Measurements from ENCODE around the gene ACBD6. TPM values are rescaled to one million over a fixed set of nuclear protein-coding genes. Genes with fewer than 3 reads are reported as not detected.

ACBD6 gene
- total and polyA plus RNA-seq, 2 of the 4 experiments (the other 2 are of a cell fraction) = 52.5 to 59.1 TPM

DNA sequence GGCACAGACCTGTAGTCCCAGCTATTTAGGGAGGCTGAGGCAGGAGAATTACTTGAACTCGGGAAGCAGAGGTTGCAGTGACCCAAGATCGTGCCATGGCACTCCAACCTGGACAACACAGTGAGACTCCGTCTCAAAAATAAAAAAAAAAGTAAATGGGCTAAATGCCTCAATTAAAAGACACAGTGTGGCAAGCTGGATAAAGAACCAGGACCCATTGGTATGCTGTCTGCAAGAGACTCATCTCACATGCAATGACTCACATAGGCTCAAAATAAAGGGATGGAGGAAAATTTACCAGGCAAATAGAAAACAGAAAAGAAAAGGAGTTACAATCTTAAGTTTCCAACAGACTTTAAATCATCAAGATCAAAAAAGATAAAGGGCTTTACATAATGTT, 40.3 kb downstream of the ACBD6 start:
- Histone ChIP-seq H3K4me3 (ENCODE audit: insufficient read depth, low read depth, low read length) (no peak overlapping the region), H4K91ac (ENCODE audit: insufficient read depth, low read depth, low read length) (no peak overlapping the region), H3K4ac (ENCODE audit: low read depth, low read length) (no peak overlapping the region), H3K4me2 (ENCODE audit: low read depth, low read length) (no peak overlapping the region), H3K4me1 (ENCODE audit: control insufficient read depth, insufficient read depth, low read length) (no peaks in the 10 kb centered on the region), H3K14ac (replicated peaks; ENCODE audit: low read depth, low read length) (no peak overlapping the region), H3K27ac (ENCODE audit: insufficient read depth, low read length) (no peak overlapping the region), H4K5ac (ENCODE audit: low read depth, low read length) (no peak overlapping the region), H3K9me3 (ENCODE audit: control insufficient read depth, insufficient read depth, low read length) (peaks cover 12% of the 10 kb centered on the region), H3K27me3 (ENCODE audit: control insufficient read depth, insufficient read depth, low read length) (no peaks in the 10 kb centered on the region), H3K9me1 (ENCODE audit: insufficient read depth, low read length) (no peaks in the 10 kb centered on the region), H3K36me3 (ENCODE audit: control insufficient read depth, insufficient read depth, low read length) (peaks cover 10% of the 10 kb centered on the region), H4K8ac (ENCODE audit: low read depth in 2 of 2, low read length in 2 of 2) (no peak overlapping the region), H3K56ac (ENCODE audit: extremely low read depth, insufficient read depth, low read length) (no peak overlapping the region), H2BK15ac (ENCODE audit: low read depth, low read length) (no peak overlapping the region), H3K79me1 (ENCODE audit: low read depth in 1 of 2, low read length in 2 of 2) (peaks cover 24 to 48% of the 10 kb centered on the region in 2 experiments), H2AFZ (replicated peaks; ENCODE audit: low read length, poor library complexity) (no peak overlapping the region), H3K18ac (ENCODE audit: low read depth, low read length) (no peak overlapping the region), H2AK5ac (ENCODE audit: low read depth, low read length) (no peak overlapping the region), H4K20me1 (ENCODE audit: insufficient read depth, low read length) (peaks cover 26% of the 10 kb centered on the region), H2BK120ac (ENCODE audit: low read depth, low read length) (no peak overlapping the region), H2BK5ac (ENCODE audit: low read depth, low read length, poor library complexity, severe bottlenecking) (no peak overlapping the region), H3K9ac (ENCODE audit: low read depth, low read length) (no peak overlapping the region), H2BK20ac (ENCODE audit: low read depth, low read length) (no peak overlapping the region), H3K23ac (ENCODE audit: low read depth, low read length) (no peak overlapping the region), H2AK9ac (replicated peaks; ENCODE audit: low read depth, low read length, poor library complexity) (no peak overlapping the region)
- dilution Hi-C loops (cut with HindIII; ENCODE audit: low sequenced_read_pairs, unreplicated experiment) (no loop called here), intact Hi-C loops (cut with micrococcal nuclease) (no loop called here), in situ Hi-C loops (cut with MboI; ENCODE audit: low sequenced_read_pairs) (no loop called here)
- ATAC-seq (ENCODE audit: low read depth) (no peak), DNase-seq (peak; percentile 12)
- POLR2A ChIA-PET (ENCODE audit: unreplicated experiment) = no interaction called here
- 100% methylated on average over 2 of the region's 3 CpGs; no CpG with 5 or more reads in 1 of the 2 experiments for WGBS, 2 experiments (ENCODE audit: extremely low coverage in 2 of 2, insufficient read length in 1 of 2)
- TF ChIP-seq, protein P1, sequence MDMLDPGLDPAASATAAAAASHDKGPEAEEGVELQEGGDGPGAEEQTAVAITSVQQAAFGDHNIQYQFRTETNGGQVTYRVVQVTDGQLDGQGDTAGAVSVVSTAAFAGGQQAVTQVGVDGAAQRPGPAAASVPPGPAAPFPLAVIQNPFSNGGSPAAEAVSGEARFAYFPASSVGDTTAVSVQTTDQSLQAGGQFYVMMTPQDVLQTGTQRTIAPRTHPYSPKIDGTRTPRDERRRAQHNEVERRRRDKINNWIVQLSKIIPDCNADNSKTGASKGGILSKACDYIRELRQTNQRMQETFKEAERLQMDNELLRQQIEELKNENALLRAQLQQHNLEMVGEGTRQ (IDR thresholded peaks at IDR 0.05; ENCODE audit: low read depth, low read length) = no peak
- no peak for TF ChIP-seq RFX5 (IDR thresholded peaks at IDR 0.05; ENCODE audit: low read depth, low read length)
- no peak for TF ChIP-seq FOS (IDR thresholded peaks at IDR 0.05; ENCODE audit: low read depth, low read length)
- TF ChIP-seq RCOR1 (IDR thresholded peaks at IDR 0.05; ENCODE audit: insufficient replicate concordance, low read length) = no peak
- no peak for TF ChIP-seq POLR2A (IDR thresholded peaks at IDR 0.05; ENCODE audit: low read depth, low read length)
- no peak for TF ChIP-seq MAZ (IDR thresholded peaks at IDR 0.05; ENCODE audit: borderline replicate concordance, low read depth, low read length)
- no peak for TF ChIP-seq NFE2L2 (IDR thresholded peaks at IDR 0.05; ENCODE audit: low read depth, low read length)
- TF ChIP-seq BHLHE40 (IDR thresholded peaks at IDR 0.05; ENCODE audit: low read depth, low read length) = no peak
- no peak for TF ChIP-seq CHD1 (IDR thresholded peaks at IDR 0.05; ENCODE audit: low read depth, low read length)
- no peak for TF ChIP-seq RAD21 (IDR thresholded peaks at IDR 0.05; ENCODE audit: low read length)
- TF ChIP-seq, protein P2, sequence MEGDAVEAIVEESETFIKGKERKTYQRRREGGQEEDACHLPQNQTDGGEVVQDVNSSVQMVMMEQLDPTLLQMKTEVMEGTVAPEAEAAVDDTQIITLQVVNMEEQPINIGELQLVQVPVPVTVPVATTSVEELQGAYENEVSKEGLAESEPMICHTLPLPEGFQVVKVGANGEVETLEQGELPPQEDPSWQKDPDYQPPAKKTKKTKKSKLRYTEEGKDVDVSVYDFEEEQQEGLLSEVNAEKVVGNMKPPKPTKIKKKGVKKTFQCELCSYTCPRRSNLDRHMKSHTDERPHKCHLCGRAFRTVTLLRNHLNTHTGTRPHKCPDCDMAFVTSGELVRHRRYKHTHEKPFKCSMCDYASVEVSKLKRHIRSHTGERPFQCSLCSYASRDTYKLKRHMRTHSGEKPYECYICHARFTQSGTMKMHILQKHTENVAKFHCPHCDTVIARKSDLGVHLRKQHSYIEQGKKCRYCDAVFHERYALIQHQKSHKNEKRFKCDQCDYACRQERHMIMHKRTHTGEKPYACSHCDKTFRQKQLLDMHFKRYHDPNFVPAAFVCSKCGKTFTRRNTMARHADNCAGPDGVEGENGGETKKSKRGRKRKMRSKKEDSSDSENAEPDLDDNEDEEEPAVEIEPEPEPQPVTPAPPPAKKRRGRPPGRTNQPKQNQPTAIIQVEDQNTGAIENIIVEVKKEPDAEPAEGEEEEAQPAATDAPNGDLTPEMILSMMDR (conservative IDR thresholded peaks at IDR 0.05; ENCODE audit: low read depth, low read length) = no peak
- no peak for TF ChIP-seq SMC3 (IDR thresholded peaks at IDR 0.05; ENCODE audit: low read depth, low read length)
- CTCF ChIA-PET = interaction anchor here (0.6 to 1.8 kb wide), 2 partner anchors 13 to 20 kb away, joined by 4 to 8 read pairs; no protein-coding TSS in a partner anchor
- no TSS peak for BruUV-seq (replicated peaks)
